HG03521 (cell line): ENCODE data around the gene CGA.
A peak's percentile ranks its signal among the peaks of the same experiment; 100 is the strongest.
"Not testable (repeated sequence)": the region's sequence is repeated elsewhere in the genome, so short reads cannot be mapped to it uniquely, and the experiment has no call there.

ENCODE experiments used
- ATAC-seq: cut with Tn5 transposase; IDR thresholded peaks from one replicate; pipeline ENCODE4 v1.9.1; 2021; ENCODE audit warnings: mild to moderate bottlenecking, moderate library complexity; ENCODE audit not compliant: unreplicated experiment

CGA gene

GRCh38 chr6:87095087-87095509 is at the start of gene CGA:
Gene CGA (minus strand): TSS chr6:87095106. CDS start chr6:87088200, 6,906 bp downstream.
- no peak for ATAC-seq

DNA sequence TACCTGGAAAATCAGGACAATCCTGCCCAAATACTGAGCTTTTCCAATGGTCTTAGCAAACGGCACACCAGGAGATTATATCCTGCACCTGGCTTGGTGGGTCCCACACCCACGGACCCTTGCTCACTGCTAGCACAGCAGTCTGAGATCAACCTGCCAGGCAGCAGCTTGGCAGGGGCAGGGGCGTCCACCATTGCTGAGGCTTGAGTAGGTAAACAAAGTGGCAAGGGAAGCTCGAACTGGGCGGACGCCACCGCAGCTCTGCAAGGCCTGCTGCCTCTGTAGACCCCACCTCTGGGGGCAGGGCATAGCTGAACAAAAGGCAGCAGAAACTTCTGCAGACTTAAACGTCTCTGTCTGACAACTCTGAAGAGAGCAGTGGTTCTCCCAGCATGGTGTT is 45.0 kb upstream of the CGA start:
- ATAC-seq: not testable (repeated sequence)

- no peak for ATAC-seq
Observed at GRCh38 chr6:87139236-87139635, 44.3 kb upstream of the CGA start.

DNA sequence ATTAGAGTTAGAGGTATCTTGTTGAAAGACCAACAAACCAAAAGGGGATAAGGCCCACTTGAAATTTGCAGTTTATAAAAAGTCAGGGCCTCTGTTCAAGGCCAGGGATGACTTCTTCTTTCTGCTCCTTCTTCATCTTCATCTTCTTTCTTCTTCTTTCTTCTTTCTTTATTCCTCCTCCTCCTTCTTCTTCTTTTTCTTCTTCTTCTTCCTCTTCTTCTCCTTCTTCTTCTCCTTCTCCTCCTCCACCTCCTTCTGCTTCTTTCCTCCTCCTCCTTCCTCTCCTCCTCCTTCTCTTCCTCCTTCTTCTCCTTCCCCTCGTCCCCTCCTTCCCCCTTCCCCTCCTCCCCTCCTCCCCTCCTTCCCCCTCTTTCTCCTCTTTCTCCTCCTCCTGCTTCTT is 42.1 kb upstream of the CGA start:
- ATAC-seq: no peak

DNA sequence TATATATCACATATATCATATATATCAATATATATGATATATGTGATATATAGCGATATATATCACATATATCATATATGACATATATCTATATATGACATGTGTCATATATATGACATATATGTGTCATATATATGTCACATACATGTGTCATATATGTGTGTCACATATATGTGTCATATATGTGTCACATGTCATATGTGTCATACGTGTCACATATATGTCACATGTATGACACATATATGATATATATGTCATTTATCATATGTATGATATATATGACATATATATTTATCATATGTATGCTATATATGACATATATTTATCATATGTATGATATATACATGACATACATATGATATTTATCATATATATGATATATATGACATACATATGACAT is 32.8 kb upstream of the CGA start:
- no peak for ATAC-seq

DNA sequence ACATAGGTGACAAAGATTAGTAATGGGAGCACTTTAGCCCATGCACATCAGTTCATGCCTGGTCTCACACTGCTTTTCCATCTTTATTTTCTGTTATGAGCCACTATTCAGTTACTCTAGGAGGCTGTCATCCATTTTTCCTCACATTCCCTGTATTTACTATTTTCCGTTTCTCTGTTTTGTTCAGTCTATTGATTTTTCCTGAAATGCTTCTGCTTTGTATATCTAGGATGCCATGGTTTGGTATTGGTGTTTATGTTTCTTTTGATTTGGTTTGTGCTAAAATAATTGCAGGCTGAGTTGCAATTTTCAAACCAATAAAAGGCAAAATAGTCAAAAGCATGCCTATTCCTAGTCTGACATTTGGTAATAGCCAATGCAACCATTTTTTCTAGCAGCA is 31.6 kb upstream of the CGA start:
- ATAC-seq: no peak

DNA sequence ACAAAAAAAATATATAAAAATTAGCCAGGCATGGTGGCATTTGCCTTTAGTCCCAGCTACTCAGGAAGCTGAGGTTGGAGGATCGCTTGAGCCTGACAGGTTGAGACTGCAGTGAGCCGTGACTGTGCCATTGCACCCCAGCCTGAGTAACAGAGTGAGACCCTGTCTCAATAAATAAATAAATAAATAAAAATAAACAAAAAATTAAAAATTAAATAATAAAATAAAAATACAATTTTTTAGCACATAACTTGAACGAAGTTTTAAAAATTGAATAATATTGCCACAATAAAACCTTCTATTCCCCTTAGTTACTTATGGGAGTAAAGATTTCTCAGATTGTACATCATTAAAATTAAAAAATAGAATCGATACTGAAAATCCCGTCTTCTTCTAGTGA is 29.2 kb upstream of the CGA start:
- ATAC-seq: no peak

DNA sequence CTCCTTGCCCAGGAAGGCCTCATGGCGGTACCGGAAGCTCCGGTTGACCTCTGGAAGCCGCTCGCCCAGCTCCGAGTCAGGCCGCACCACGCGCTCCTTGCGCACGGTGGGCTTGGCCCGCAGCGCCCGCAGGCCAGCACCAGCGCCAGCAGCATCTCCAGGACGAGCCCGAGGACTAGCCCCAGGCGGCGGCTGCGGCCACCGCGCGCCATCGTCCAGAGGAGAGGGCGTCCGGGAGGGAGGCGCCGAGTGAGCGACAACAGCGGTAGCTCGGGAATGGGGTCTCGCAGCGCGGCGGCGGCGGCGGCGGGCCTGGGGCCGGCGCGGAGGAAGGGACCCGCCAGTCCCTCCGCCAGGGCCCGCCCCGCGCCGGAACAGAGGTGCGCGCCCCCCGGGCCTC is 27.6 kb upstream of the CGA start:
- ATAC-seq: no peak

DNA sequence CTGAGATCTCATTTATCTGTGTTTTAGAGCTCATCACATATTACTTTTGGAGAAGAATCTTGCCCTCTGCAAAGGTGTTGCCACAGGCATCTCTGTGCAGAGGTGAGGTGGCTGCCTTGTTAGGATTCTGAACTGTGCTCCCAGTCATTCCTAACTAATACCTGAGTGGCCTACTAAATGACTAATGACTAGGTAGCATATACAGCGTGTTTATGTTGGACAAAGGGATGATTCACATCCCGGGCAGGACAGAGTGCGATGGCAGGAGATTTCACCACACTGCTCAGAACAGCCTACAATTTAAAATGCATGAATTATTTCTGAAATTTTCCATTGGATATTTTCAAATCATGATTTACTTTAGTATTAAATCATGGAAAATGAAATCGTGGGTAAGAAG is 23.1 kb upstream of the CGA start:
- ATAC-seq: no peak

- ATAC-seq: no peak
Observed at GRCh38 chr6:87116922-87117321, 22.0 kb upstream of the CGA start.

DNA sequence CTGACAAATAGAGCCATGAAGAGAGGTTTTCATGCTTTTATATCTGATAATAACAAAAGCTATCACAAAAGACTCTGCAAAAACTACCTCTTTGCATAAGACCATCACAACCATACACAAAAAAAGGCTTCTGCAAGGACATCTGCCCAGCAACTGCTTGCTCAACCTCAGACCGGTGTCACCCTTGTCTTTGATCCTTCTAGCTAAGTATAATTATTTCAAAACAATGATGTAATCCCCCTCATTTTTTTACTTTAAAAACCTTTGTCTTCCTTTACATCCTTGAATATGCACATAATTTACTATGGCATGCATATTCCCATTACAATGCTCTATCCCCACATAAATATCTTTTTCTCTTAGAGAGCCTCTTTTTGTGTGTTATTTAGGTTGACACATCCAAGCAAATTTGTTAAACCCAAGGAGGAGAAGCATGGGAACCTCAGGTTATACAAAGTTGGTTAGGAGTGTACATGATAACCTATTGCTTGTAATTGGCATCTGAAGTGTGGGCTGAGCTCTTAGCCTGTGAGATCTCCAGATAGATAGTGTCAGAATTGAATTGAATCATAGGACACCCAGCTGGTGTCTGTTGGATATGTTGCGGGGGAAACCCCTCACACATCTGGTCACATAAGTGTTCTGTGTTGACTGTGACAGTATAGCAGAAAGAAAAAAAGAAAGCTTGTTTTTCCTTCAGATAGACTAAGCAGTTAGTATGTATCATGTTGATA is 20.7 kb upstream of the CGA start:
- peak; percentile 75 for ATAC-seq

DNA sequence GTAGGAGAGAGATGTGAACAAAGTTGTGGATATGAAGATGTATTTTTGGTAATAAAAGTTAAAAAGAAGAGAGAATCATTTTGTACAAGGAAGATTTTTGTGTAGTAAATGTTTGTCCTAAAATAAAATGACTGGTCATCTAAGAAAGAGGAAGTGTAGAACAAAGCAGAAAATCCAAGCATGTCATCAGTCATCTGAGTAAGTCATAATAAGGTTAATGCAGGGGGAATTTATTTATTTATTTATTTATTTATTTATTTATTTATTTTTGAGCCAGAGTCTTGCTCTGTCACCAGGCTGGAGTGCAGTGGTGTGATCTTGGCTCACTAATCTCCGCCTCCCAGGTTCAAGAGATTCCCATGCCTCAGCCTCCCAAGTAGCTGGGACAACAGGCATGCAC is 15.7 kb upstream of the CGA start:
- ATAC-seq: no peak

GRCh38 chr6:87105823-87106222 is 10.9 kb upstream of the CGA start:
- ATAC-seq: no peak

DNA sequence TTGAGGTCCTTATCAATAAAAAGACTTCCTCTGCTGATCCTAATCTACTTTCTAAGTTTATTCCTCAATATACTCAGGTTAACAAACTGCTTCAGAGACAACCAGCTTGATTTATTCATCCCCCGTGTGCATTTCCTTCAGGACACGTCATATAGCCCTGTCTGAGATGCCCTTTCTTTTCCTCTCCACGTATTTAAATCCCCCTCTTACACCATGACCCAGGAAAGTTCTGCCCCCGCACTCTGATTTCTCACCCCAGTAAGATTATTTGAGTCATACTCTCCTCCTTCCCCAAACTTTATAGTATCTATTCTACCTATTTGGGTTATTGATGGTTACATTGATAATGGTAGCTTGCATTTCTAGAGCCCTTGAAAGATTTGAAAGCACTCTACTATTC is 9.8 kb upstream of the CGA start:
- no peak for ATAC-seq

GRCh38 chr6:87103977-87104601 is 9.2 kb upstream of the CGA start:
- no peak for ATAC-seq

DNA sequence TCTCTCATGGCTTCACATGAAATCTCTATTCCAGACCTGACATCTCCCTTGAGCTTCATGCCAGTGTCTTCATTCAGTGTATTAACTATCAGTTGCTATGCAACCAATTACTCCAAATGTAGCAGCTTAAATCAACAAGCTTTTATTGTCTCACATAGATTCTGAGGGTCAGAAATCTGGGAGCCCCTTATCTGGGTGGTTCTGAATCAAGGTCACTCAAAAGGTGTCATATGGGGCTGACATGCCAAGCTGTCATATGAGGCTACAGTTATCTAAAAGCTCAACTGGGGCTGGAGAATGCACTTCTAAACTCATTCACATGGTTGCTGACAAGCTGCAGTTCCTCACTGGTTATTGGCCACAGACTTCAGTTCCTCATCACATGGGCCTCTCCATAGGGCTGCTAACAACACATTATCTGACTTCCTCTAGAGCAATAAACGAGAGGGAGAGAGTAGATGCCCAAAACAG is 7.3 kb upstream of the CGA start:
- ATAC-seq: no peak

GRCh38 chr6:87101067-87101466 is 6.2 kb upstream of the CGA start:
- no peak for ATAC-seq

DNA sequence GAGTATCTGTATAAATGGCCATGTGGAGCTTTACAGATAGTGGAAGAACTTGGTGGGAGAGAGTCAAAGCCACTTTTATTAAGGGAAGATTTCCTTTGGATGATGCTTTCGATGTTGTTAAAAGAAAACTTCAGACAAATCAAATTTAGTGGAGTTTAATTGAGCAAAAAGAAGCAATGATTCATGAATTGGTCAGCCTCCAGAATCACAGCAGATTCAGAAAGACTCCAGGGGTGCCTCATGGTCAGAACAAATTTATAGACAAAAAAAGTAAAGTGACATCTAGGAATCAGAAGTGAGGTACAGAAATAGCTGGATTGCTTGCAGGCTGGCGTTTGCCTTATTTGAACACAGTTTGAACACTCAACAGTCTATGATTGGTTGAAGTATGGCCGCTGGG is 5.3 kb upstream of the CGA start:
- ATAC-seq: no peak

DNA sequence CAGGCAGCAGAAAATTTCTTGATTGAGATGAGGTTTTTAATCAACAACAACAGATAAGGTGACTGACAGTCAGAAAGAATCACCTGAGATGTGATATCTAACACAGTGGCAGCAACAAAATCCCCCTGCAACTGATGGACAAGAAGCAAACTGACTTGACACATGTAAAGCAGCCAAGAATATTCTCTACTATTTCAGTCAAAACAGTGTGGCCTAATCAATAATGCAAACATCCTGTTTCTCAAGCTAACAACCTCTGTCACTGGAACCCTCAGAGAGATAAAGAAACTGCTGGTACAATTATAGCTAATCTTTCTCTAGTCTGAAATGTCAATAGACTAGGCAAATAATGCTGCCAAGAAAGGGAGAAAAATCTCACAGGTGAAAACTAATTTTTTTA is 4.6 kb upstream of the CGA start:
- ATAC-seq: peak; percentile 62

DNA sequence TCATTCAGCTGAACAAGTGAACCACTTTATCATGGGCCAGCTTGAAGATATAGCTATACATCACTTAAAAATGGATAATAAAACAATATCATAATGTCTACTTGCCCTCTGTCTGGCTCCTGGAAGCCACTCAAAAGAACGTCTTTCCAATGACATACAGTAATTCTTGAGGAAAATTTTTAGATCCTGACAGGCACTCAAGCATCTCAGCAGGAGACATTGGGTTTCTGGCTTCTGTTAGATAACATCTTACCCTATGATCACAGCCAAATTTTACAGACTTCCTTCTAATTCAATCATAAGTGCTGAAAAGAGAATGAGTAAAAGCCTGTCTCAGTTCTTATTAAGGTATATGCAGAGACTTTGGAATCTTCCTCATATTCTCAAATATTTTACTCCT is 330 bp downstream of the CGA start:
- no peak for ATAC-seq

GRCh38 chr6:87093651-87094050 is 1.3 kb downstream of the CGA start:
- ATAC-seq: no peak

DNA sequence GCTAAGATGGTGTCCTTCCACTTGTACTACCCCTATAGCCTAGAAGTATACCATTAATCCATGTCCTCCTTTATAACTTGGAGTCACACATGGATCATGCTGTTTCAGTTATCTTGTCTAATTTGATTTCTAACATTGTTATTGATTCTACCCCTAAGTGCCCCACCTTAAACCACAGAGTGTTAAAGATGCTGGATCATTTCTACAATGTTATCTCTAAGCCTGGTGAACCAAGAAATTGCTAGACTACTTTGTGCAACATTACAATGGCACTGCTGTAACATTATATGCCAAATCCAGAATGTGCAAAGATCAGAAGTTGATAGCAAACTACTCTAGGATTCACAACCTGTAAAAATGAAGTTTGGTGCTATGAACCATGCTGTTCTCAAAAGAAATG is 1.7 kb downstream of the CGA start:
- ATAC-seq: no peak

- no peak for ATAC-seq
Observed at GRCh38 chr6:87092435-87092834, 2.5 kb downstream of the CGA start.
